HG03558 (cell line): Measurements from ENCODE around the gene SIK2.
"Not testable (repeated sequence)": the region's sequence is repeated elsewhere in the genome, so short reads cannot be mapped to it uniquely, and the experiment has no call there.

Experiments
- ATAC-seq: cut with Tn5 transposase; IDR thresholded peaks from one replicate; pipeline ENCODE4 v1.9.1; 2021; ENCODE audit warnings: moderate number of reproducible peaks; ENCODE audit not compliant: unreplicated experiment; ENCODE audit errors: extremely low read depth

SIK2 gene

DNA sequence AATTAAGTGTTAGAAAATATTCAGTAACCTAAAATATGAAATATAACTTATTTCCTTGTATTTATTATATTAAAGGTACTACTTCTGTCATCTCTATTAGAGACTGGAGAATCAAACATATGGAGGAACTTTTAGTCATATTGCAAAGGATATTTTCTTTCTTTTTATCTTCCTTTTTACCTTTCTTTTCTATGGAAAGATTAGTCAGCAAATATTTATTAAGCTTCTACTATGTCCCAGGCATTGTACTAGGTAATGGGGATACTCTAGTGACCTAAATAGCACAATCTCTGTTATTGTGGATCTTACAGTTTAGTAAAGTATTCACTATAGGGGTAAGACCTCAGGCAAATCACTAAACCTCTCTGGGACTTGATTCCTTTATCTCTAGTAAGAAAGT lies 18.3 kb downstream of the SIK2 start:
- no peak for ATAC-seq

DNA sequence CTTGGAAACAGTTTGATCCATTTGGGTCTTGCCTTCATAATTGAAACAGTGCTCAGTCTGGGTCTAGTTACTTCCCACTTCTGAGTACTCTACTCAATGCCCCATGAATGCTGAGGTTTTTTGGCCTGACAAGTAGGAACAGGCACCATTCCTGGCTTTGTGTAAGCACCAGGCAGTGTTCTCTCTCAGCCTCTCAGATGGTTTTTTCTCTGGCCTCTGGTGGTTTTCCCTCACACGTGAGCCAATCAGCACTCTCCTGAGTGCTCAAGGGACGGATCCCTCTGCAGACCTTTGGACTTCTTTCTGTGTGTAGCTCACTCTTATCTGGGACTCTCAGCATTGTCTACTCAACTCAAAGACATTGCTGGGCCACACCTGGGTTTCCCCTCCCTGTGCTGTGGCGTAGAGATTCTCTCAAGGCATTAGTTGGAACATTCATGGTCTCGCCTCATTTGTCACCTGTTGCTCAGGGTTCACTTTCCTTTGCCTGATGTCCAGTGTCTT lies 21.3 kb downstream of the SIK2 start:
- ATAC-seq: no peak

DNA sequence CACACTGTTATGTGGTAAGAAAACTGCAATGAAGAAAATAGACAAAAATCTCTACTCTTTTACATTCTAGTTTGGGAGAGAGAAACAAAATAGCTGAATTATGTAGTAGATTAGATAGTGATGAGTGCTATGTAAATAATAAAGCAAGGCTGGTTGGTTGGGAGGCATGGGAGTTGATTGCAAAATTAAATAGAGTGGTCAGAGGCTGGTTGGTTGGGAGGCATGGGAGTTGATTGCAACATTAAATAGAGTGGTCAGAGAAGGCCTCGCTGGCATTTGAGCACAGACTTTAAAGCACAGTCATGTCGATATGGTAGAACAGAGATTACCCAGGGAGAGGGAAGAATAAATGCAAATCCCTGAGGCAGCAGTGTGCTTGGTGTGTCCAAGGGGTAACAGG lies 22.4 kb downstream of the SIK2 start:
- no peak for ATAC-seq

DNA sequence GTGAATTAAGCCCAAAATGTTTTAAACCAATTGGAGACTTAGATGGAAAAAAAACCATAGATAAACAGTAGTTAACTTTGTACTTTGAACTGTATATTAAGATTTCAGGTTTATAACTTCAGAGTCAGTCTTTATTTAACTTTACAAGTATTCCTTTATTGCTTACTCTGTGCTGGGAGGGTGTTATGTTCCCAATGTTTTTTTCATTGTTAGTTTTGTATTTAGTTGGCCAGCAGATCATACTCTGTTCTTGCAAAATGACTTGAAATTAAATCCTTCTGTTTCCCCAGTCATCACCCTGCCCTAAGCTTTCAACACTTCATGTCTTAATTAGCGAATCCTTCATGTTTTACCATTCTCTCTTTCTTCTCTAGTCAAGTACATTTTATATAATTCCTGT lies 25.3 kb downstream of the SIK2 start:
- no peak for ATAC-seq

DNA sequence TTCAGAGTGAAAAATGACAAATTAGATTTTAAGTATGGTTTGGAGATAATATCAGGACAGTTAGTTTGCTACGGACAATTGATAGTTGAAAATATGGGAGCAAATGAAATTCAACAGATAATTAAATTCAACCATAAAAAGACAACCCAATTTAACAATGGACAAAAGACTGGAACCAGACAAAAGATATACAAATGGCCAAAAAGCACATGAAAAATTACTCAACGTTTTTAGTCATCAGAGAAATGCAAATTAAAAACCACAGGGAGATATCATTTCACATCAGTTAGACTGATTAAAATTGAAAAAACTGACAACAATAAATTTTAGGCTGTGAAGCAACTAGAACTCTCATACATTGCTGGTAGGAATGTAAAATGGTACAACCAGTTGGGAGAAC lies 27.2 kb downstream of the SIK2 start:
- no peak for ATAC-seq

DNA sequence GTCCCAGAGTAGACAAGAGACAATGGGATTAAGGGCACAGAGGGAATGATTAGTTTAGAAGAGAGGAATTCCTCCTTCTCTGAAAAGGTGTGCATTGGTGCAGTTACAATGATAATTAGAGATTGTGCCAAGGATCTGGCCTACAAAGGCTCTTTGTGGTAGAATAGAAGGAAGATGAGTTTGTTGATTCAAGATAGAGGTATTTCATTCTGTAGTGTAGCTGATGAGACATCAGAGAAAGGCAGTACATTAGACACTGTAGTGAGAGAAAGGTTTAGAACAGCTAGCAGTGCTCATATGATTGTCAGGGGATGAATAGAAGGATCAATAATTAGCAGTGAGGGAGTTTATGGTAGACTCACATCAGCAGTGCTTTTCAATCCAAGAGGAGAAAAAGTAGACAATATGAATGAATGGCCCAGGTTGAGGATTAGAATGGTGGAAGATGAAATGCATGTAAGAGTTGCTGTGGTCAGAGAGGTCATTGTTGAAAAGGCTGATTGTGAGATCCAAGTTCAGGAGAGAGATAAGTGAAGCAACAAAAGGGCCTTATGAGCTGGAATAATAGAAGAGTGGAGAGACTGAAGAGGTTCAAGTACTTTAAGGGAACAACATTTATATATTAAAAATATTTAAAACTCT lies 28.9 kb downstream of the SIK2 start:
- no peak for ATAC-seq

DNA sequence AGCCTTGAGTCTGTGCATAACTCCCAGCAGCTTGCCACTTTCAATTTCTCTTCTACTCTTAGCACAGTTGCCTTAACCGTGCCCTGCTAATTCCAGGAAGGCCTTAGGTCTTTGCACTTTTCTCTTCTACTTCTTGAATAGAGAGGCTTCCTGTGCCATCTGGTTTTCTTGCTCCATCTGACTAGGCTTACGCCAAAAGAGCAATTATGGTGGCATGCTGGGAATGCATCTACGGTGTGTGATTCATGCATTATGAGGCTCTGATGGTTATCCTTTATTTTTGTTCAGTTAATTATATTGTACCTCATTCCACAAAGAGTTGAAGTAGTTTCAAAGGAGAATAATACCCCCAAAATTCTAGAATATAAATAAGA lies 29.4 kb downstream of the SIK2 start:
- no peak for ATAC-seq

DNA sequence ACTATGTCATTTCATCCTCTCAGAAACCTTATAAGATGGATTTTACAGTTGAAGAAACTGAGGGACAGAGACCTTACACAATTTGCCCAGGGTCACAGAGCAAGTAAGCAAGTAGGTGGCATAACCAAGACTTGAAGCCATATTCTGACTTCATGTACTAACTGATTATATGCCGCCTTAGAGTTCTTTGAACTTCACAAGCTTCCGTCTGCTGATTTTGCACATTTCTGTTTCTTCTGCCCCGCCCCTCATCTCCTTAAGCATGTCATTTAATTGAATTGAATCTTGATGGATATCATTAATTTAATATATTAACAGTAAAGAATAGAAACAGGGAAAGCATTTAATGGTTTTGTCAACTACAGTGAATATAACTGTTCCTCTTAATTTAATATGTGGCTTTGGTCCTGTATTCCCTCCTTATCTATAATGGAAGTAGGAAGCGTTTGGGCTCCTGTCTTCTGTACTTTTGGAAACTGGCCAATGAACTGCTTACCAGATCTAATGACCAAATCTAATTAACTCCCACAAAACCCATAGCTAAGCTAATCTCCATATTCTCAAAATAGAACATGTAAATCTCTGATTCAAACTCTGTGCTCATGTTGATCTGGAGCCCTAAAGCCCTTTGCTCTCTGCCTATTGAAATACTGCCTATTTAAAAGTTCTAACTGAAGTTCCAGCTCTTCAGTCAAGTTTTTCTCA lies 30.4 kb downstream of the SIK2 start:
- no peak for ATAC-seq

DNA sequence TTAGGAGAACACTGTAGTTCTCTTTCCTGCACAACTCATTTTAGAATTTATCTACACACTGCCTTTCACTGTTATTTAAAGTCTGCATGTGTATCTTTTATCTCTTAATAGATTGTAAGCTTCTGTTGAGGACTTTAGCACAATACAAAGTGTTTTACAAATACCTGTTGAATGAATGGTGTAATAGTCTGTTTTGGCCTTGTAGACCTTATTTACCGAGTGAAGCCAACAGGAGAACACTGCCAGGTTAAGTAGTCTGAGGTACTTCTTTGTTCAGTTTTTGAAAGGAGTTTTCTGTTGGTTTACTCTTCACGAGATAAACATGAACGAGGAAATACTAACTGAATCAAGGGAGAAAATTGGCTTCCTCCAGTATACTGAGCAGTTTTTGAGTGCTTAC lies 31.0 kb downstream of the SIK2 start:
- ATAC-seq: no peak

DNA sequence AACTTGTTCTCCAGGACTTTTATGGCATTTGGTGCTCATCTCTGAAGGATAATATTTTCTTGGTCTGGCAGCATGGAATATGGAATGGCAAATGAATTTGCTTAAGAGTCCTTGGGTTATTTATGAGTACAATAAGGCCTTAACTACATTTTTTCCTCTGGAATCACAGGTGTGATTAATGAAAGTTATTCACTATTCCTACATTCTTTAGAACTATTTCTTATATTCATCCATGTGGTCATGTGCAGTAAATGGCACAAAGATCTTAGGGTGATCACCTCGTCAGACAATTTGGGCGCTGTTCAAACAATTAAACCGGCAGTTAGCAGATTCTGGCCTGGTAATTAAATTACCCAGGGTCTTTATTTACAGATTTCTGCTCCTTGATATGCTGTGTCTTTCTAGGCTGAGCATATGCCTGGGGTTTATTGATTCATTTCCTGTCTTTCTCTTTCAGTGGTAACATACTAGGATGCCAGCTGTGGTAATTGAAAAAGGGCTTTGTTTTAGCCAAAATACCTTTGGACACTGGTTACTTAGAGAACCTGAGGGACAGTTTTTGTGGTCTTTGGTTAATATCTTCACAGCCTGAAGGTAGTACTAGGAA lies 31.6 kb downstream of the SIK2 start:
- no peak for ATAC-seq

DNA sequence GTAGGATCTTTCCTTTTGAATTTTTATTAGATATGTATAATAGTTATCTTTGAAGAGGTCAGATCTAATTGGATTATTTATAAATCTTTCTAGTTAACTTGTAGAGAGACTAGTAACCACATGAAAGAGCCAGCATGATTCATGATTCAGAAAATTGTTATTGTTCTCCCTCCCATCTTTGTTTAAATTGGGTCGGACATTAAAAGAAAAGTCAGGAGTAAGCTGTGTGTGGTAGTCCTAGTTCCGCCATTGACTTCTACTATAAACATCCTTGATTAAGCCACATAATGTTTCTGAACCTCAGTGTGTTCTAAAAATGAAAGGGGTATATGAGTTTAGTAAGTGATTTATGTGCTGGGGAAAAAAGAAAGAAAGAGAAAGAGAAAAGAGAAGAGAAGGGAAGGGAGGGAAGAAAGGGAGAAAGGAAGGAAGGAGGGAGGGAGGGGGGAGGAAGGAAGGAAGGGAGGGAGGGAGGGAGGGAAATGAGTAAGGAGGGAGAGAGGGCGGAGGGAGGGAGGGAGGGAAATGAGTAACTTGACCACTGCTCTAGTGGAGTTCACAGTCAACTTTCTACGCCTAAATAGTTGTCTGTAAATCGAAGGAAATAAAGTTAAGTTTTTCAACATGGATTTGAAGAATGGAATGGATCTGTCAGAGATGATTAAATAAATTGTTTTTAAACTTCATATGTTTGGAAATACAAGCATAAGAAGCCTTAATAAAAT lies 32.9 kb downstream of the SIK2 start:
- no peak for ATAC-seq

DNA sequence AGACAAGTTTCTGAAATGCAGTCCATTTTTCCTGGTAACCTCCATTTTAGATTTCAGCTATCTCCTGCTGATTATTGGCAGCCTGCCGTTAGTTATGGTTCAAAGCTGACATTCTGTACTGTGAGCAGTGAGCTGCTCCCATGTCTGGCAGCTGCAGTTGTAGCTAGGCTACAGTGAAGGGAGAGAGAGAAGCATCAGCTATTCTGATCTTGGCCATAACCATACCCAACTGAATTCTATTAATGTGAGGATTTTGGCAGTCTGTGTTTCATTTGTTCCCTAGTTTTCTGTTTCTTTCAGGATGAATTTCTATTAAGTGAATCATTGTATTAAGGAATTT lies 33.4 kb downstream of the SIK2 start:
- no peak for ATAC-seq

DNA sequence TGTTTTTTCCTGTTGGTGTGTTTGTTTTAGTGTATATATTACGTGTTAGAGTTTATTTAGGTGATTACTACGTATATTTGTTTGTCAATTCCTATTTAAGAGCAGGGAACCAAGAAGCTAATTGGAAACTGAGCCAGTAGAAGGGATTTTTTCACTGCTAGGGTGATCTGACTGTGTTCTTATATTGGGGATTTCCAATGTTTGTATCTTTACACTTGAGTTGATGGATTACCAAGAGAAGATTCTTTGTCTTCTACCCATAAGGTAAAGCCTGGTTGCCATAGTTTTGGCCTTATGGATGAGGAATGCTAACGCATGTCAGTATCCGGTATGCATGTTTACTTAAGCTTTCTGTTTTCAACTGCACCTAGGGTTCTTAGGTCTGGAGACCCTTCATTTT lies 35.6 kb downstream of the SIK2 start:
- no peak for ATAC-seq

DNA sequence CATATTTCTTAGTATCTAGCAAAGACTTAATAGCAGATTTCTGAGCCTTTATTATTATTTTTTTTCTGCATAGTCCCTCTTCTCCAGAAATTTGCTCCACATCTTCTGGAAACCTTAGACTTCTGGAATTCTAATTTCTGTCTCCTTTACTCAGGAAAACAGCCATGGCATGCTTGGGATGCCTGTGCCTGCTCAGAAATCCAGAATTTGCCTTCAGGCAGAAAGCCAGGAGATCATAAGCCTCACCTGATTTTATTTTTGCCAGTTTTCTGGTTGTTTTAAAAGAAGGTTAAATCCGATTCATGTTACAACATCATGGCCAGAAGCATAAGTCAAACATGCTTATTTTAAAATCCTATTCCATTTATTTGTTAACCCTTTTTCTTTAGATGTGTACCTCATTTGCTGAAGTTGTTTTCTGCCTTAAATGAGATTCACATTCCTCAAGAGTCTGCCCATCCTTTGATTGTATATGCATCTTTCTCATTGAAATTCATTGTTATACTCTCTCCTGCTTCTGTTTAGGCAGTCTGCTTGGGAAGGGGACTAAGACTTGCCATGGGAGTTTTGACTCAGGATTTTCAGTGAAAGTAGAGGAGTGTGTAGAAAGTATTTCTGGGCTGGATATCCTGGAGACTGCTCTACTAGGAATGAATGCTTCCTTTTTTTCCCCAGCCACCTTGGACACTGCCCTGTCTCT lies 37.1 kb downstream of the SIK2 start:
- ATAC-seq: no peak

DNA sequence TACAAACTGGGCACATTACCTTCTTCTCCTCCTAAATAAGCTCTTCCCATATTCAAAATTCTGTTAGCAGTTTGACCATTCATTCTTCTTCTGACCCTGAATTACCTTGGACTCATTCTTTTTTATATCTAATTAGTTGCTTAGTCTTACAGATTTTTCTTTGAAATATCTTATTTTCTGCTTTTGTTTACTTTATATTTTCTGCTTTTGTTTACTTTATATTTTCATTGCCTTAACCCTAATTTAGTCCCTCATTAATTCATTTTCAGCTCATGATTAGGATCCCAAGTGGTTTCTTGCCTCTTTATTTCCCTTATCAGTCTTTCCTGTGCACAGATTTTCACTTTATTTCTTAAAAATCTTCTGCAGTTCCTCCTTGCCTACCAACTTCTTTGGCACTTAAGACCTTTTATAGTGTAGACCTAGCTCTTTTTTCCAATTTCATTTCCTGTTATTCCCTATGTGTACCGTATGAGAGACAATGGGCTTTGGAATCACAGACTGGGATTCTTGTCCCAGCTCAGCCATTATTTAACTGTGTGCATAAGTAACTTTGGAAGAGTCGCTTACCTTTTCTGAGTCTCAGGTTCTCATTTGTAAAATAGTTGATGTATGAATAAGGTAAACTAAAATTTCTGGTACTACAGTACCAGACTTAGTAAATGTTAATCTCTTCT lies 39.2 kb downstream of the SIK2 start:
- no peak for ATAC-seq

DNA sequence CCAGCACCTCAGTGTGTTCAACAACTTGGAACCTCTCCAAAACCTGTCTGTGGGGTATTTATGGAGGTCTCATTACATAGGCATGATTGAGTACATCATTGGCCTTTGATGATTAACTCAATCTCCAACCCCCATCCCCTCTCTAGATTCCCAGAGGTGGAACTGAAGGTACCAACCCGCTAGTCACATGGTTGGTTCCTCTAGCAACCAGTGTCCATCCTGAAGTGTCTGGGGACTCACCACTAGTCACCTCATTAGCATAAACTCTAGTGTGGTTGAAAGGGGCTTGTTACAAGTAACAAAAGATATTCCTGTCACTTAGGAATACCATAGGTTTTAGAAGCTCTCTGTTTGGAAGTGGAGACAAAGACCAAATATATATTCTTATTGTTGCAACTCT lies 40.3 kb downstream of the SIK2 start:
- ATAC-seq: no peak

DNA sequence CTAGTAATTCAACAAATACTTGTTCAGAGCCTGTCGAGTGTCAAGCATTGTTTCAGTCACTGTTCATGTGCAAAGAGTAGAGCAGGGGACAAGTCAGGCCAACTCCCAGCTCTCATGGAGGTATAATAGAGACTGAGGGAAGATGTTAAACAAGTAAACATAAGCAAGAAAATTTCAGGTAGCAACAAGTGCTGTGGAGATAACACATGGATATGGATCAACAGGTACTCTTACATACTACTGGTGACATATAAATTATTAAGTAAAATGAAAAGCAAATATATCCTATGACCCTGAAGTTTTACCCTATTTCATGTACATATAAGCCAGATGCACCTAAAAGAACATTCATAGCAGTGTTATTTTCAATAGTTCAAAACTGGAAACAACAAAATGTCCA lies 42.7 kb downstream of the SIK2 start:
- no peak for ATAC-seq

DNA sequence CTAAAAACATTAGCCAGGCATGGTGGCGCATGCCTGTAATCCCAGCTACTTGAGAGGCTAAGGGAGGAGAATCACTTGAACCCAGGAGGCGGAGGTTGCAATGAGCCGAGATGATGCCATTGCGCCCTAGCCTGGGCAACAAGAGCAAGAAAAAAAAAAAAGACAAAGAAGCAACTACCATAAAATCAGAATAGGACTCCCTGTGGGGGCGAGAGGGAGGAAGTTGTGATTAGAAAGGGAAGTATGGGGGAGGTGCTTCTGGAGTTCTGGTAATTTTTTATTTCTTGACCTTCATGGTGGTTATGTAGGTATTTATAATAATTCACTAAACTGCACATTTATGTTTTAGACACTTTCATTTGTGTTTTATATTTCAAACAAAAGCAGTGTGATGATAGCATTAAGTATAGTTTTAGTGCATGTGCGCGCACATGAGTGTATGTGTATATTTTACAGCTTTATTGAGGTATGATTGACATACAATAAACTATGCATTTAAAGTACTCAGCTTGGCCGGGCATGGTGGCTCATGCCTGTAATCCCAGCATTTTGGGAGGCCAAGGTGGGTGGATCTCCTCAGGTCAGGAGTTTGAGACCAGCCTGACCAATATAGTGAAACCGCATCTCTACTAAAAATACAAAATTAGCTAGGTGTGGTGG lies 43.5 kb downstream of the SIK2 start:
- no peak for ATAC-seq

DNA sequence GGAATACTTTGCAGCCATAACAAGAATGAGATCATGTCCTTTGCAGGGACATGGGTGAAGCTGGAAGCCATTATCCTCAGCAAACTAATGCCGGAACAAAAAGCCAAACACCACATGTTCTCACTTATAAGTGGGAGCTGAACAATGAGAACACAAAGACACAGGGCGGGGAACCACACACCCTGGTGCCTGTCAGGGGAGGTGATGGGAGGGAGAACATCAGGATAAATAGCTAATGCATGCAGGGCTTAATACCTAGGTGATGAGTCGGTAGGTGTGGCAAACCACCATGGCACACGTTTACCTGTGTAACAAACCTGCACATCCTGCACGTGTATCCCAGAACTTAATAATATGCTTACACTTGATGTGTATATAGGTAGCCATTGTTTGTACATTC lies 49.1 kb downstream of the SIK2 start:
- ATAC-seq: not testable (repeated sequence)

DNA sequence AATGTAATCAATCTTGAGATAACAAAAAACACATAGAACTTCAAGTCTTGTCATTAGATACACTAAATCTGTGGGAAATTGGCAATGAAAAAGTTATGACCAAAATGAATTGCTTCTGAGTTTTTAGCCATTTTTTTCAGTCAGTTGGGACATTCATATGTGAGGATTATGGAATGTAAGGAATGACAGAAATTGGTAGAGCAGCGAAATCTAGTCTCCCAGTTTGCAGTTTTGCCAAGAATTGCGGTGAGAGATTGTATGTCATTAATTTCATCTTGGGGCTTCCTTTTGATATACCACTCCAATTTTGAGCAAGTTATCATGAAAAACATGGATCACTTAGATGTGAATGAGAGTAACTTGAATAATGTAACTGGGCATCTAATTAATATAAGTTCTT lies 49.9 kb downstream of the SIK2 start:
- no peak for ATAC-seq
